Suprapubic skin (tissue), 4 donors: Measurements from ENCODE around the gene CTAG1B. TPM values are rescaled to one million over a fixed set of nuclear protein-coding genes. Genes with fewer than 3 reads are reported as not detected.
"Not testable (repeated sequence)": the region's sequence is repeated elsewhere in the genome, so short reads cannot be mapped to it uniquely, and the experiment has no call there.

Experiments
- DNase-seq, 2 donors: peaks; one replicate each; pipeline ENCODE4 v3.0.0-alpha.2; 2019; ENCODE audit warnings: low spot score in 2 of 2
- H3K27ac ChIP-seq: fragments of 200-600 bp; sonication (generic); one replicate; pipeline ENCODE4 v1.5.1; 2019
- H3K27me3 ChIP-seq: fragments of 200-600 bp; sonication (generic); one replicate; pipeline ENCODE4 v1.5.1; 2019
- H3K36me3 ChIP-seq: fragments of 200-600 bp; sonication (generic); one replicate; pipeline ENCODE4 v1.5.1; 2019
- H3K4me1 ChIP-seq: fragments of 200-600 bp; sonication (generic); one replicate; pipeline ENCODE4 v1.5.1; 2019
- H3K4me3 ChIP-seq: fragments of 200-600 bp; sonication (generic); one replicate; pipeline ENCODE4 v1.5.1; 2019; ENCODE audit warnings: mild to moderate bottlenecking
- H3K9me3 ChIP-seq: fragments of 200-600 bp; sonication (generic); one replicate; pipeline ENCODE4 v1.5.1; 2019
- CTCF ChIP-seq, 2 donors: fragments of 200-600 bp in 1 of 2; fragments of 450-650 bp in 1 of 2; sonication (generic) in 1 of 2; IDR thresholded peaks; one replicate each; pipeline ENCODE4 v1.5.1; 2016 to 2019; ENCODE audit warnings: antibody characterized with exemption in 2 of 2, mild to moderate bottlenecking in 1 of 2, moderate library complexity in 1 of 2
- EP300 ChIP-seq: sonication (generic); formaldehyde crosslinking; IDR thresholded peaks from one replicate; pipeline ENCODE4 v1.6.1; 2017; ENCODE audit warnings: antibody characterized with exemption
- POLR2A ChIP-seq, 2 donors: fragments of 450-650 bp; IDR thresholded peaks; one replicate each; pipeline ENCODE4 v1.6.1; 2017; ENCODE audit warnings: antibody characterized with exemption in 2 of 2, mild to moderate bottlenecking in 2 of 2, moderate library complexity in 2 of 2
- POLR2AphosphoS5 ChIP-seq, 3 donors: sonication (generic); formaldehyde crosslinking; IDR thresholded peaks; one replicate each; pipeline ENCODE4 v1.6.1; 2017; ENCODE audit warnings: antibody characterized with exemption in 3 of 3
- WGBS: methylation state at CpG from one replicate; pipeline ENCODE4 v1.1.5; 2018; 5-methylcytosine and 5-hydroxymethylcytosine counted together
- total RNA-seq, 4 donors: library from RNA; depleted of rRNA; stranded (reverse); fragments of >200 nt; gene quantifications; one replicate each; pipeline ENCODE4 v1.1.0, GENCODE V29; 2016

CTAG1B gene
- total RNA-seq, 4 donors from 2014 or later: not detected

DNA sequence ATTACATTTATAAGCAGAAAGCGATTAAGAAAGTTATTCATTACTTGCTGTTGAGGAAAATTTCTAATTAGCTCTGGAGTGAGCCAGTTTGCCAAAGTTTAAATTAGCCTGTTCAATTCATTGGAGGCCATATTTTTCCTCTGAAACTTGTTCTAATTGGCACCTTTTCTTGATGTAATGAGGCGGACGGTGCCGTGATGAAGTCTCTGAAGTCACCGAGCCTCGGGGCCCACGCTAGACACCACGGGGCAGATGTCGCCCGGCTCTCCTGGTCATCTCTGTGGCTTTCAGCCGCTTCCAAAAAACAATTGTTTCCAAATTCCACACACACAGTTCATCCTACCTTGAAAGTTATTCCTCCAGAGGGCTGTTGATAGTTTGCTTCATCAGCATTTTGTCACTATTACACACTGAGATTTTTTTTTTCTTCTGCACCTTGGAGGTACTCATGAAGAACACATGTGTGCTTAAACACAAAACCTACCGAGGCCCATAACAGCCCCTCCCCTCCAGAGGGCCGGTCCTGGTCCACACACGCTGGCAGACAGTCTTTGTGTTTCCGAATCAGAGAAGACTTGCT, 38.2 kb upstream of the CTAG1B start:
- TF ChIP-seq POLR2A (IDR thresholded peaks at IDR 0.05): no peak
- no peak for TF ChIP-seq POLR2AphosphoS5 (IDR thresholded peaks at IDR 0.05)
- TF ChIP-seq CTCF (IDR thresholded peaks at IDR 0.05): no peak
- TF ChIP-seq EP300: no peak
- Histone ChIP-seq H3K27ac (no peak overlapping the region), H3K36me3 (no peaks in the 10 kb centered on the region), H3K4me1 (no peaks in the 10 kb centered on the region), H3K4me3 (no peak overlapping the region), H3K9me3 (no peaks in the 10 kb centered on the region), H3K27me3 (no peaks in the 10 kb centered on the region)
- DNase-seq: no peak
- WGBS: 91% methylated on average over 15 of the region's 15 CpGs

- Histone ChIP-seq H3K4me1 (no peaks in the 10 kb centered on the region), H3K27ac (no peak overlapping the region), H3K36me3 (no peaks in the 10 kb centered on the region), H3K9me3 (no peaks in the 10 kb centered on the region), H3K4me3 (no peak overlapping the region), H3K27me3 (no peaks in the 10 kb centered on the region)
- 77% methylated on average over 11 of the region's 11 CpGs for WGBS
- no peak for TF ChIP-seq POLR2A (IDR thresholded peaks at IDR 0.05)
- no peak for TF ChIP-seq EP300
- TF ChIP-seq POLR2AphosphoS5 (IDR thresholded peaks at IDR 0.05): no peak
- no peak for TF ChIP-seq CTCF (IDR thresholded peaks at IDR 0.05)
- DNase-seq: no peak
Measured at GRCh38 chrX:154655786-154656185, 36.7 kb upstream of the CTAG1B start.

DNA sequence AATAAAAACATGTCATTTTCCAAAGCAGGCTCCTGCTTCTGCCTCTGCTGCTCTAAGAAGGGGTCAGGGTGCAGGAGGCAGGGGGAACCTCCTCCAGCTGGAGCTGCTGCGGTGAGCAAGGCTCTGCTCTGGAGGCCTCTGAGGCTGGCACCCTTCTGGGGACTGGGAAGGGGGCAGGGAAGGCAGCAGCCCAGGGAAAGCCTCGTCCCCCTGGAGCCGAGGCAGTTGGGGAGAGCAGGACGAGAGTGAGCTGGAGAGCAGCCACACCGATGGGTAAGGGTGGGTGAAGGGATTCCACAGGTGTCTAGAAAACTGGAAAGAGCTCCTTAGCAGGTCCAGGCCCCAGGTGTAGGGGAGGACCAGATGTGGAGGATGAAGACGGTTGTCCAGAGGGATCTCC, 36.3 kb upstream of the CTAG1B start:
- no peak for DNase-seq
- Histone ChIP-seq H3K4me3 (no peak overlapping the region), H3K9me3 (no peaks in the 10 kb centered on the region), H3K27ac (no peak overlapping the region), H3K4me1 (no peaks in the 10 kb centered on the region), H3K36me3 (no peaks in the 10 kb centered on the region), H3K27me3 (no peaks in the 10 kb centered on the region)
- TF ChIP-seq CTCF (IDR thresholded peaks at IDR 0.05) (no peak), POLR2A (IDR thresholded peaks at IDR 0.05) (no peak), EP300 (no peak), POLR2AphosphoS5 (IDR thresholded peaks at IDR 0.05) (no peak)
- WGBS: 77% methylated on average over 6 of the region's 6 CpGs

DNA sequence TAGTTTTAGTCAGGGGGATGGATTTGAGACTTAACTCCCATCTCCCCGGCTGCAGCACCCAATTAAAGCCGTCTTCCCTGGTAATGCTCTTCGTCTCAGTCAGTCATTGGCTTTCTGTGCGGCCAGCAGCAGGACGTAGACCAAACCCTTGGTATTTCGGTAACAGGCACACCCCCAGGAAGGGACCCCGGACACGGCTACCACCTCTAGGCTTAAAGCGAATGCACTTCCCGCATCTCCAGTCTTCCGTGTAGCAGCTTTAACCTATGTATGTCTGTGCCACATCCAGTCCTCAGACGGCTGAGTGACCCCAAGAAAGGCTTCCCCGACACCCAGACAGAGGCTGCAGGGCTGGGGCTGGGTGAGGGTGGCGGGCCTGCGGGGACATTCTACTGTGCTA, 35.8 kb upstream of the CTAG1B start:
- H3K4me3 ChIP-seq: no peak overlapping the region
- no peaks in the 10 kb centered on the region for H3K4me1 ChIP-seq
- H3K27me3 ChIP-seq: no peaks in the 10 kb centered on the region
- H3K36me3 ChIP-seq: no peaks in the 10 kb centered on the region
- no peaks in the 10 kb centered on the region for H3K9me3 ChIP-seq
- TF ChIP-seq POLR2AphosphoS5 (IDR thresholded peaks at IDR 0.05) (no peak), POLR2A (IDR thresholded peaks at IDR 0.05) (no peak), EP300 (no peak), CTCF (IDR thresholded peaks at IDR 0.05) (no peak)
- 89% methylated on average over 10 of the region's 15 CpGs for WGBS
- no peak overlapping the region for H3K27ac ChIP-seq
- DNase-seq: no peak

DNA sequence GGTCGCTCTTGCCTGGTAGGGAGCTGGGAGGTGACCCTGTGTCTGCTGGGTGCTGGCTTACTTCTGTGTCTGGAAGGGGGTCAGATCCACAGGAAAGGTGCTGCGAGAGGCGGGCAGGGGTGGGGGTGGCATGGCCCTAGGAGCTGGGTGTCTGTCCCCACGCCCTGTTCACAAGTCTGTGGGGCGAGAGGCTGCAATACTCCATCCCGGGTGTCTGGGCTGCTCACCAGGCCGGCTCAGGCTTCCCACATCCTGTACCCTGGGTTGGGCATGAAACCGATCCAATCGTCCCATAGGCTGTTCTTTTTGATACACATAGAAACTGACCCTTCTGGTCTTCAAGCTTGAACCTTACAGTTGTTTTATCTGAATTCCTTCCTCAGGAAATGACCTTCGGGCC, 35.3 kb upstream of the CTAG1B start:
- TF ChIP-seq EP300: no peak
- TF ChIP-seq CTCF (IDR thresholded peaks at IDR 0.05): no peak
- no peak for TF ChIP-seq POLR2A (IDR thresholded peaks at IDR 0.05)
- TF ChIP-seq POLR2AphosphoS5 (IDR thresholded peaks at IDR 0.05): no peak
- 85% methylated on average over 10 of the region's 10 CpGs for WGBS
- no peak overlapping the region for H3K27ac ChIP-seq

GRCh38 chrX:154653413-154653812, 34.3 kb upstream of the CTAG1B start, which contains the start of gene CTAG2:
Gene CTAG2, minus strand, starts transcription at chrX:154653579. Its CDS starts 64 bp downstream, at chrX:154653515.
- not testable (repeated sequence) for H3K4me3 ChIP-seq, DNase-seq, H3K4me1 ChIP-seq, H3K9me3 ChIP-seq, H3K36me3 ChIP-seq, H3K27ac ChIP-seq, H3K27me3 ChIP-seq
- no CpG with 5 or more reads among the region's 27 CpGs for whole genome bisulfite sequencing

More for the DNA sequence above, 35.3 kb upstream of the CTAG1B start:
- H3K36me3 ChIP-seq: no peaks in the 10 kb centered on the region
- DNase-seq: no peak
- no peaks in the 10 kb centered on the region for H3K27me3 ChIP-seq
- H3K4me3 ChIP-seq: no peak overlapping the region
- no peaks in the 10 kb centered on the region for H3K9me3 ChIP-seq
- H3K4me1 ChIP-seq: no peaks in the 10 kb centered on the region
